K562 (cell line): ENCODE data around the gene PSMC3IP. TPM values are rescaled to one million over a fixed set of nuclear protein-coding genes. Genes with fewer than 3 reads are reported as not detected.

Experiments used
- BCOR ChIP-seq: fragments of 450-650 bp; IDR thresholded peaks from 2 replicates; pipeline ENCODE4 v1.6.1; 2016
- CBX1 ChIP-seq: sonication (generic); IDR thresholded peaks from 2 replicates; pipeline ENCODE4 v1.6.1; 2016; ENCODE audit warnings: antibody characterized with exemption, low read depth, mild to moderate bottlenecking
- CC2D1A ChIP-seq: fragments of 450-650 bp; IDR thresholded peaks from 2 replicates; pipeline ENCODE4 v1.6.1; 2017; ENCODE audit warnings: mild to moderate bottlenecking
- CEBPG ChIP-seq, 3 experiments: fragments of 200-800 bp in 1 of 3; sonication (Bioruptor generic) in 1 of 3; sonication (generic) in 1 of 3; formaldehyde crosslinking in 1 of 3; IDR thresholded peaks in 2 of 3; conservative IDR thresholded peaks in 1 of 3; 2 replicates each; pipeline versions ENCODE4 v1.6.1 to v1.8.0; 2016 to 2022; ENCODE audit warnings: missing compliant biosample characterization in 2 of 3, missing genetic modification characterization in 2 of 3, mild to moderate bottlenecking in 1 of 3, missing genetic modification reagents in 1 of 3
- EGR1 ChIP-seq: fragments of 450-650 bp; conservative IDR thresholded peaks from 2 replicates; pipeline ENCODE4 v1.6.1; 2017; ENCODE audit warnings: mild to moderate bottlenecking
- ELK1 ChIP-seq: sonication (generic); formaldehyde crosslinking; IDR thresholded peaks from 2 replicates; pipeline ENCODE4 v1.8.1; 2022; ENCODE audit warnings: missing genetic modification reagents
- EZH2 ChIP-seq: IDR thresholded peaks from 2 replicates; pipeline ENCODE4 v1.6.1; 2012; ENCODE audit warnings: low read depth, mild to moderate bottlenecking, inconsistent platforms, low read length, borderline replicate concordance
- FOXA1 ChIP-seq: fragments of 450-650 bp; IDR thresholded peaks from 2 replicates; pipeline ENCODE4 v1.6.1; 2016; ENCODE audit warnings: mild to moderate bottlenecking, borderline replicate concordance
- MLX ChIP-seq, 2 experiments: fragments of 450-650 bp in 1 of 2; sonication (generic) in 1 of 2; formaldehyde crosslinking; conservative IDR thresholded peaks; 2 replicates each; pipeline versions ENCODE4 v1.4.0 to v1.8.1; 2020 to 2022; ENCODE audit warnings: mild to moderate bottlenecking in 1 of 2, missing genetic modification reagents in 1 of 2
- MNT ChIP-seq, 2 experiments: fragments of 450-650 bp; conservative IDR thresholded peaks; 2 replicates each; pipeline ENCODE4 v1.6.1; 2017; ENCODE audit warnings: mild to moderate bottlenecking in 2 of 2, moderate library complexity in 2 of 2
- RFX5 ChIP-seq: IDR thresholded peaks from 2 replicates; pipeline ENCODE4 v1.6.1; 2011; ENCODE audit warnings: low read depth, mild to moderate bottlenecking, improper control_type of control experiment, low read length
- RUNX1 ChIP-seq: sonication (generic); IDR thresholded peaks from 2 replicates; pipeline ENCODE4 v1.6.1; 2016; ENCODE audit warnings: antibody characterized with exemption, low read depth
- TEAD4 ChIP-seq, 2 experiments: sonication (generic) in 1 of 2; formaldehyde crosslinking in 1 of 2; IDR thresholded peaks; 2 replicates each; pipeline versions ENCODE4 v1.6.1 to v1.8.0; 2012 to 2022; ENCODE audit warnings: borderline replicate concordance in 1 of 2, inconsistent platforms in 1 of 2, low read length in 1 of 2, mild to moderate bottlenecking in 1 of 2, missing genetic modification reagents in 1 of 2
- TFE3 ChIP-seq: fragments of 450-650 bp; formaldehyde crosslinking; IDR thresholded peaks from 2 replicates; pipeline ENCODE4 v1.4.0; 2020; ENCODE audit warnings: mild to moderate bottlenecking, mixed read lengths
- THAP7 ChIP-seq: fragments of 250-450 bp; sonication (Bioruptor Pico); IDR thresholded peaks from 2 replicates; pipeline ENCODE4 v1.5.0; 2021
- THRAP3 ChIP-seq: fragments of 450-650 bp; IDR thresholded peaks from 2 replicates; pipeline ENCODE4 v1.6.1; 2016; ENCODE audit warnings: mild to moderate bottlenecking, inconsistent platforms, borderline replicate concordance
- TSC22D4 ChIP-seq: fragments of 450-650 bp; IDR thresholded peaks from 2 replicates; pipeline ENCODE4 v1.6.1; 2016; ENCODE audit warnings: missing genetic modification characterization, missing biosample characterization, control low read depth
- ZFP91 ChIP-seq: sonication (generic); formaldehyde crosslinking; IDR thresholded peaks from 2 replicates; pipeline ENCODE4 v1.8.0; 2022; ENCODE audit warnings: mild to moderate bottlenecking, missing genetic modification reagents
- ZNF644 ChIP-seq: fragments of 200-800 bp; sonication (Bioruptor generic); IDR thresholded peaks from 2 replicates; pipeline ENCODE4 v1.6.1; 2016; ENCODE audit warnings: low read depth, missing genetic modification characterization, missing compliant biosample characterization
- polyA plus RNA-seq, 8 experiments: library from polyadenylated mRNA; depleted of rRNA in 4 of 8; stranded (reverse) in 5 of 8; unstranded in 3 of 8; fragments of >200 nt; fragmentation: Nextera tagmentation in 2 of 8; fragmentation: Illumina TruSeq in 1 of 8; extraction: Ambion mirVana in 2 of 8; extraction: Trizol in 1 of 8; gene quantifications; 2 replicates each; pipeline versions ENCODE4 v1.2.1 to v1.2.3, GENCODE V29; 2011 to 2014; ENCODE audit warnings: inconsistent platforms in 1 of 8, missing spikeins in 1 of 8
- total RNA-seq, 7 experiments: library from RNA; depleted of rRNA in 6 of 7; stranded (reverse); fragments of >200 nt in 6 of 7; fragmentation: Illumina TruSeq in 2 of 7; extraction: Trizol in 2 of 7; gene quantifications; 2 replicates each; pipeline versions ENCODE4 v1.2.1 to v1.2.3, GENCODE V29; 2011 to 2021; ENCODE audit warnings: low replicate concordance in 1 of 7

Gene PSMC3IP
- total and polyA plus RNA-seq, 9 of the 15 experiments (the other 6 are each of a cell fraction or from before 2014, with no cell fraction given) = 13.8 to 65.6 (median 32.8) TPM

GRCh38 chr17:42531455-42532354 is 45.8 kb downstream of the PSMC3IP start (continued):
- TF ChIP-seq MNT (conservative IDR thresholded peaks at IDR 0.05) = no peak; a peak in 1 of 4 replicates
- no peak for TF ChIP-seq CEBPG (CRISPR knock-in tag; IDR thresholded peaks at IDR 0.05)
- TF ChIP-seq CEBPG (tag; conservative IDR thresholded peaks at IDR 0.05 in 1 of 2, IDR thresholded peaks at IDR 0.05 in 1 of 2) = no peak
- TF ChIP-seq RFX5 = no peak
- TF ChIP-seq ZFP91 (CRISPR knock-in tag) = no peak
- TF ChIP-seq ELK1 (CRISPR knock-in tag) = no peak
- no peak for TF ChIP-seq FOXA1
- no peak for TF ChIP-seq ZNF644 (tag)
- TF ChIP-seq THRAP3 = no peak
- TF ChIP-seq CC2D1A = no peak
- TF ChIP-seq TEAD4 (IDR thresholded peaks at IDR 0.05; ENCODE audit: low read length) = peak; percentile 80
- TF ChIP-seq TEAD4 (CRISPR knock-in tag; IDR thresholded peaks at IDR 0.05; ENCODE audit: borderline replicate concordance) = no peak
- TF ChIP-seq EZH2 = no peak
- TF ChIP-seq BCOR = peak; percentile 35; the same call in 1 of the 2 replicates
- peak; percentile 42; the same call in 1 of the 2 replicates for TF ChIP-seq CBX1
- TF ChIP-seq THAP7 (CRISPR knock-in tag) = no peak
- no peak for TF ChIP-seq TFE3
- no peak for TF ChIP-seq TSC22D4 (tag)
- peak; percentile 48; the same call in 1 of the 2 replicates for TF ChIP-seq RUNX1
- no peak for TF ChIP-seq MLX (CRISPR knock-in tag; conservative IDR thresholded peaks at IDR 0.05)
- no peak for TF ChIP-seq EGR1
